GM21360 (cell line): ENCODE results near the gene EPS8L3.
"Not testable (repeated sequence)": the region's sequence is repeated elsewhere in the genome, so short reads cannot be mapped to it uniquely, and the experiment has no call there.

Experiments used
- ATAC-seq: cut with Tn5 transposase; IDR thresholded peaks from one replicate; pipeline ENCODE4 v1.9.1; 2021; ENCODE audit warnings: mild to moderate bottlenecking, moderate library complexity; ENCODE audit not compliant: unreplicated experiment

EPS8L3 gene

GRCh38 chr1:109782514-109782913 lies 18.8 kb upstream of the EPS8L3 start:
- ATAC-seq: no peak

GRCh38 chr1:109781806-109782205 lies 18.1 kb upstream of the EPS8L3 start:
- no peak for ATAC-seq

GRCh38 chr1:109780982-109781381 lies 17.3 kb upstream of the EPS8L3 start:
- ATAC-seq: no peak

GRCh38 chr1:109777980-109778625 lies 14.4 kb upstream of the EPS8L3 start:
- ATAC-seq: no peak

GRCh38 chr1:109777436-109777835 lies 13.7 kb upstream of the EPS8L3 start:
- no peak for ATAC-seq

- ATAC-seq: peak; percentile 66
Measured at GRCh38 chr1:109776911-109777310, 13.2 kb upstream of the EPS8L3 start.

GRCh38 chr1:109776206-109776835 lies 12.6 kb upstream of the EPS8L3 start:
- no peak for ATAC-seq

- ATAC-seq: no peak
Measured at GRCh38 chr1:109775398-109775797, 11.7 kb upstream of the EPS8L3 start.

- no peak for ATAC-seq
Measured at GRCh38 chr1:109773900-109774485, 10.3 kb upstream of the EPS8L3 start.

GRCh38 chr1:109773203-109773899 lies 9.6 kb upstream of the EPS8L3 start:
- no peak for ATAC-seq

GRCh38 chr1:109772658-109773202 lies 9.0 kb upstream of the EPS8L3 start:
- ATAC-seq: no peak

GRCh38 chr1:109771712-109772657 lies 8.3 kb upstream of the EPS8L3 start:
- ATAC-seq: no peak

GRCh38 chr1:109770331-109771095 lies 6.8 kb upstream of the EPS8L3 start:
- no peak for ATAC-seq

- ATAC-seq: no peak
Measured at GRCh38 chr1:109769330-109770078, 5.8 kb upstream of the EPS8L3 start.

- no peak for ATAC-seq
Measured at GRCh38 chr1:109768820-109769219, 5.1 kb upstream of the EPS8L3 start.

GRCh38 chr1:109768335-109768650 lies 4.6 kb upstream of the EPS8L3 start:
- ATAC-seq: no peak

- no peak for ATAC-seq
Measured at GRCh38 chr1:109767637-109768334, 4.1 kb upstream of the EPS8L3 start.

GRCh38 chr1:109766991-109767636 lies 3.4 kb upstream of the EPS8L3 start:
- ATAC-seq: not testable (repeated sequence)
